H1 (cell line): ENCODE data around the gene RASA1. TPM values are rescaled to one million over a fixed set of nuclear protein-coding genes. Genes with fewer than 3 reads are reported as not detected.

ENCODE experiments used
- CBX8 ChIP-seq: fragments of 300-800, 300-1000 bp; sonication (generic); IDR thresholded peaks from 2 replicates; pipeline ENCODE4 v1.7.1; 2016; ENCODE audit warnings: low read depth, low read length, borderline replicate concordance
- CTCF ChIP-seq, 3 experiments: IDR thresholded peaks; 1 replicate in 2 of 3; 2 replicates in 1 of 3; pipeline versions ENCODE4 v1.5.1 to v1.6.1; 2011; ENCODE audit warnings: low read length in 3 of 3, mild to moderate bottlenecking in 3 of 3, inconsistent platforms in 2 of 3, low read depth in 1 of 3, moderate library complexity in 1 of 3; ENCODE audit not compliant: insufficient read depth in 1 of 3; ENCODE audit errors: control extremely low read depth in 1 of 3
- SP4 ChIP-seq: IDR thresholded peaks from 2 replicates; pipeline ENCODE4 v1.6.1; 2012; ENCODE audit warnings: low read length, inconsistent platforms
- polyA plus RNA-seq, 7 experiments: library from polyadenylated mRNA; depleted of rRNA in 3 of 7; stranded (reverse) in 5 of 7; unstranded in 2 of 7; fragments of >200 nt in 5 of 7; fragments of 200-250 nt in 2 of 7; gene quantifications; 1 replicate in 5 of 7; 2 replicates in 1 of 7; 4 replicates in 1 of 7; pipeline versions ENCODE4 v1.2.1 to v1.2.3, GENCODE V29; 2011 to 2013; ENCODE audit warnings: missing spikeins in 2 of 7, mixed read lengths in 2 of 7
- total RNA-seq: library from RNA; stranded (reverse); fragmentation: NEBNext Ultra II Directional; extraction: Animal tissue kit (Norgen Biotek cat#: 25700); gene quantifications from 2 replicates; pipeline ENCODE4 v1.2.1, GENCODE V29; 2021
- TF ChIP-seq, protein P1 (sequence below): fragments of 300-600 bp; sonication (generic); IDR thresholded peaks from 2 replicates; pipeline ENCODE4 v1.7.1; 2012; ENCODE audit warnings: low read length, moderate library complexity, mild to moderate bottlenecking, inconsistent platforms; ENCODE audit not compliant: insufficient replicate concordance

The RASA1 gene
- total and polyA plus RNA-seq, 2 of the 8 experiments (the other 6 are each of a cell fraction or from before 2014, with no cell fraction given): 15.9 to 33.8 TPM

DNA sequence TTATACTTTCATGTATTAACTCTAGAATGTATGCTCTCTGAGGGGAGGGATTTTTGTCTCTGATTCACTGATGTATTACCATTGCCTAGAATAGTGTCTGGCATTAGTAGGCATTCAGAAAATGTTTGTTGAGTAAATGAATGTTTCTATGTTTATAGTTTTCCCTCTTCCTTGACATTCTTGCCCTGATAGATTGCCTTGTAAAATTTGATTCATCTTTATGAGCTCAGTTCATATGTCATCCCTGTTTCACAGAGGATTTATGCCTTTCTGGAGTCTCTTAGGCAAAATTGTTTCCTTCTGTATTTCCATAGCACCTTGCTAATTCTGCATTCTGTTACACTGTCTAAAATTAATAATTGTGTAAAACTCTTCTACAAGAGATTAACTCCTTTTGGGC is 72.3 kb downstream of the RASA1 start (continued):
- TF ChIP-seq, protein P1, sequence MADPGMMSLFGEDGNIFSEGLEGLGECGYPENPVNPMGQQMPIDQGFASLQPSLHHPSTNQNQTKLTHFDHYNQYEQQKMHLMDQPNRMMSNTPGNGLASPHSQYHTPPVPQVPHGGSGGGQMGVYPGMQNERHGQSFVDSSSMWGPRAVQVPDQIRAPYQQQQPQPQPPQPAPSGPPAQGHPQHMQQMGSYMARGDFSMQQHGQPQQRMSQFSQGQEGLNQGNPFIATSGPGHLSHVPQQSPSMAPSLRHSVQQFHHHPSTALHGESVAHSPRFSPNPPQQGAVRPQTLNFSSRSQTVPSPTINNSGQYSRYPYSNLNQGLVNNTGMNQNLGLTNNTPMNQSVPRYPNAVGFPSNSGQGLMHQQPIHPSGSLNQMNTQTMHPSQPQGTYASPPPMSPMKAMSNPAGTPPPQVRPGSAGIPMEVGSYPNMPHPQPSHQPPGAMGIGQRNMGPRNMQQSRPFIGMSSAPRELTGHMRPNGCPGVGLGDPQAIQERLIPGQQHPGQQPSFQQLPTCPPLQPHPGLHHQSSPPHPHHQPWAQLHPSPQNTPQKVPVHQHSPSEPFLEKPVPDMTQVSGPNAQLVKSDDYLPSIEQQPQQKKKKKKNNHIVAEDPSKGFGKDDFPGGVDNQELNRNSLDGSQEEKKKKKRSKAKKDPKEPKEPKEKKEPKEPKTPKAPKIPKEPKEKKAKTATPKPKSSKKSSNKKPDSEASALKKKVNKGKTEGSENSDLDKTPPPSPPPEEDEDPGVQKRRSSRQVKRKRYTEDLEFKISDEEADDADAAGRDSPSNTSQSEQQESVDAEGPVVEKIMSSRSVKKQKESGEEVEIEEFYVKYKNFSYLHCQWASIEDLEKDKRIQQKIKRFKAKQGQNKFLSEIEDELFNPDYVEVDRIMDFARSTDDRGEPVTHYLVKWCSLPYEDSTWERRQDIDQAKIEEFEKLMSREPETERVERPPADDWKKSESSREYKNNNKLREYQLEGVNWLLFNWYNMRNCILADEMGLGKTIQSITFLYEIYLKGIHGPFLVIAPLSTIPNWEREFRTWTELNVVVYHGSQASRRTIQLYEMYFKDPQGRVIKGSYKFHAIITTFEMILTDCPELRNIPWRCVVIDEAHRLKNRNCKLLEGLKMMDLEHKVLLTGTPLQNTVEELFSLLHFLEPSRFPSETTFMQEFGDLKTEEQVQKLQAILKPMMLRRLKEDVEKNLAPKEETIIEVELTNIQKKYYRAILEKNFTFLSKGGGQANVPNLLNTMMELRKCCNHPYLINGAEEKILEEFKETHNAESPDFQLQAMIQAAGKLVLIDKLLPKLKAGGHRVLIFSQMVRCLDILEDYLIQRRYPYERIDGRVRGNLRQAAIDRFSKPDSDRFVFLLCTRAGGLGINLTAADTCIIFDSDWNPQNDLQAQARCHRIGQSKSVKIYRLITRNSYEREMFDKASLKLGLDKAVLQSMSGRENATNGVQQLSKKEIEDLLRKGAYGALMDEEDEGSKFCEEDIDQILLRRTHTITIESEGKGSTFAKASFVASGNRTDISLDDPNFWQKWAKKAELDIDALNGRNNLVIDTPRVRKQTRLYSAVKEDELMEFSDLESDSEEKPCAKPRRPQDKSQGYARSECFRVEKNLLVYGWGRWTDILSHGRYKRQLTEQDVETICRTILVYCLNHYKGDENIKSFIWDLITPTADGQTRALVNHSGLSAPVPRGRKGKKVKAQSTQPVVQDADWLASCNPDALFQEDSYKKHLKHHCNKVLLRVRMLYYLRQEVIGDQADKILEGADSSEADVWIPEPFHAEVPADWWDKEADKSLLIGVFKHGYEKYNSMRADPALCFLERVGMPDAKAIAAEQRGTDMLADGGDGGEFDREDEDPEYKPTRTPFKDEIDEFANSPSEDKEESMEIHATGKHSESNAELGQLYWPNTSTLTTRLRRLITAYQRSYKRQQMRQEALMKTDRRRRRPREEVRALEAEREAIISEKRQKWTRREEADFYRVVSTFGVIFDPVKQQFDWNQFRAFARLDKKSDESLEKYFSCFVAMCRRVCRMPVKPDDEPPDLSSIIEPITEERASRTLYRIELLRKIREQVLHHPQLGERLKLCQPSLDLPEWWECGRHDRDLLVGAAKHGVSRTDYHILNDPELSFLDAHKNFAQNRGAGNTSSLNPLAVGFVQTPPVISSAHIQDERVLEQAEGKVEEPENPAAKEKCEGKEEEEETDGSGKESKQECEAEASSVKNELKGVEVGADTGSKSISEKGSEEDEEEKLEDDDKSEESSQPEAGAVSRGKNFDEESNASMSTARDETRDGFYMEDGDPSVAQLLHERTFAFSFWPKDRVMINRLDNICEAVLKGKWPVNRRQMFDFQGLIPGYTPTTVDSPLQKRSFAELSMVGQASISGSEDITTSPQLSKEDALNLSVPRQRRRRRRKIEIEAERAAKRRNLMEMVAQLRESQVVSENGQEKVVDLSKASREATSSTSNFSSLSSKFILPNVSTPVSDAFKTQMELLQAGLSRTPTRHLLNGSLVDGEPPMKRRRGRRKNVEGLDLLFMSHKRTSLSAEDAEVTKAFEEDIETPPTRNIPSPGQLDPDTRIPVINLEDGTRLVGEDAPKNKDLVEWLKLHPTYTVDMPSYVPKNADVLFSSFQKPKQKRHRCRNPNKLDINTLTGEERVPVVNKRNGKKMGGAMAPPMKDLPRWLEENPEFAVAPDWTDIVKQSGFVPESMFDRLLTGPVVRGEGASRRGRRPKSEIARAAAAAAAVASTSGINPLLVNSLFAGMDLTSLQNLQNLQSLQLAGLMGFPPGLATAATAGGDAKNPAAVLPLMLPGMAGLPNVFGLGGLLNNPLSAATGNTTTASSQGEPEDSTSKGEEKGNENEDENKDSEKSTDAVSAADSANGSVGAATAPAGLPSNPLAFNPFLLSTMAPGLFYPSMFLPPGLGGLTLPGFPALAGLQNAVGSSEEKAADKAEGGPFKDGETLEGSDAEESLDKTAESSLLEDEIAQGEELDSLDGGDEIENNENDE: no peak
- TF ChIP-seq CBX8 (no peak), CTCF (IDR thresholded peaks at IDR 0.05; ENCODE audit: control extremely low read depth in 1 of 3, insufficient read depth in 1 of 3, low read depth in 1 of 3, low read length in 3 of 3) (no peak), SP4 (no peak)
